DMS153 (cell line): ENCODE results near the gene RPTN.

Source experiments
- DNase-seq: peaks from one replicate; lab custom pipeline; 2025; lab: John Stamatoyannopoulos, UW

Gene RPTN

GRCh38 chr1:152111515-152111968 lies 47.5 kb downstream of the RPTN start:
- DNase-seq, result peak; percentile 76

GRCh38 chr1:152110860-152111514 lies 48.0 kb downstream of the RPTN start:
- peak; percentile 67 for DNase-seq

- DNase-seq, result no peak
Observed at GRCh38 chr1:152110365-152110859, 48.6 kb downstream of the RPTN start.

- no peak for DNase-seq
Observed at GRCh38 chr1:152109998-152110294, 49.1 kb downstream of the RPTN start.

- no peak for DNase-seq
Observed at GRCh38 chr1:152109231-152109997, 49.6 kb downstream of the RPTN start.

- no peak for DNase-seq
Observed at GRCh38 chr1:152108882-152109222, 50.2 kb downstream of the RPTN start.

- no peak for DNase-seq
Observed at GRCh38 chr1:152107984-152108881, 50.8 kb downstream of the RPTN start.

- no peak for DNase-seq
Observed at GRCh38 chr1:152107031-152107983, 51.7 kb downstream of the RPTN start.

- DNase-seq, result no peak
Observed at GRCh38 chr1:152104854-152105253, 54.2 kb downstream of the RPTN start.
